Testis (tissue), 2 donors: ENCODE results near the gene SERPINE2.

Experiments used
- POLR2A ChIP-seq: fragments of 450-650 bp; IDR thresholded peaks from one replicate; pipeline ENCODE4 v1.6.1; 2017; ENCODE audit warnings: antibody characterized with exemption, mild to moderate bottlenecking, moderate library complexity
- TF ChIP-seq, protein P1 (sequence below), 3 experiments: fragments of 450-650 bp in 2 of 3; fragments of 200-600 bp in 1 of 3; sonication (generic) in 1 of 3; IDR thresholded peaks; one replicate each; pipeline ENCODE4 v1.5.1; 2016 to 2019; ENCODE audit warnings: antibody characterized with exemption in 3 of 3, mild to moderate bottlenecking in 2 of 3, moderate library complexity in 1 of 3

DNA sequence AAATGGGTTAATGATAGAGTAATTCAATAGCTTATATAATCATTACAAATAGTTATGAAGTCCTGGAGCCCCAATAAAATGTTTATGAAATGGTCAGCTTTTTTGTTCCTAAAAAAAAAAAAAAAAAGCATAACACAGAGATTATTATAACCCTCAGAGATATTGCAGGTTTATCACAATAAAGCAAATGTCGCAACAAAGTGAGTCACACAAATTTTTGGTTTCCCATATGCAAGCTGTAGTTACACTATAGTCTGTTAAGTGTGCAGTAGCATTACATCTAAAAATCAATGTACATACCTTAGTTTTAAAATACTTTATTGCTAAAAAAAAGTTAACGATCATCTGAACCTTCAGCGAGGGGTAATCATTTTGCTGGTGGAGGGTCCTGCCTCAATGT lies 114.0 kb downstream of the SERPINE2 start:
- no peak for TF ChIP-seq POLR2A
- TF ChIP-seq, protein P1, sequence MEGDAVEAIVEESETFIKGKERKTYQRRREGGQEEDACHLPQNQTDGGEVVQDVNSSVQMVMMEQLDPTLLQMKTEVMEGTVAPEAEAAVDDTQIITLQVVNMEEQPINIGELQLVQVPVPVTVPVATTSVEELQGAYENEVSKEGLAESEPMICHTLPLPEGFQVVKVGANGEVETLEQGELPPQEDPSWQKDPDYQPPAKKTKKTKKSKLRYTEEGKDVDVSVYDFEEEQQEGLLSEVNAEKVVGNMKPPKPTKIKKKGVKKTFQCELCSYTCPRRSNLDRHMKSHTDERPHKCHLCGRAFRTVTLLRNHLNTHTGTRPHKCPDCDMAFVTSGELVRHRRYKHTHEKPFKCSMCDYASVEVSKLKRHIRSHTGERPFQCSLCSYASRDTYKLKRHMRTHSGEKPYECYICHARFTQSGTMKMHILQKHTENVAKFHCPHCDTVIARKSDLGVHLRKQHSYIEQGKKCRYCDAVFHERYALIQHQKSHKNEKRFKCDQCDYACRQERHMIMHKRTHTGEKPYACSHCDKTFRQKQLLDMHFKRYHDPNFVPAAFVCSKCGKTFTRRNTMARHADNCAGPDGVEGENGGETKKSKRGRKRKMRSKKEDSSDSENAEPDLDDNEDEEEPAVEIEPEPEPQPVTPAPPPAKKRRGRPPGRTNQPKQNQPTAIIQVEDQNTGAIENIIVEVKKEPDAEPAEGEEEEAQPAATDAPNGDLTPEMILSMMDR (IDR thresholded peaks at IDR 0.05) = no peak
